ENCODE measurements around the gene OR8B3.

OR8B3 gene

DNA sequence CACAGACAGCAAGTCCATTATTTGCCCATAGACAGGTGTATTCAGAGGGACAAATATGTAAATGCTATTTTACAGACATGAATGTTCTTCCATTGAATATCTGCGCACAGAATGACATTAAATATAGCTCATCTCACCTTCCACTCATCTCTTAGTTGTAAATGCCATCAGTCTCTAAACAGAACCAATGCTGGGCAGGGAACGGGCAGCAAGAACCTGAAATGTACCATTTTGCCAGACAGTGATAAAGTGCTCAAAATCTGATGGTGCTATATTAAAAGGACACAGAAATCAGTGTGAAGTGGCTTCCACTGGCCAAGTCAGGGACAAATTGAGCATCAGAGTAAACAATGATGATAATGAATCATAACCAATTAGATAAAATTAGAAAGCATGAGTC lies 35.9 kb upstream of the OR8B3 start:
- H3K14ac ChIP-seq (ENCODE audit: low read length): no peak overlapping the region
- no peaks in the 10 kb centered on the region for H3K36me3 ChIP-seq (replicated peaks in 1 of 2; ENCODE audit: control insufficient read depth in 2 of 2, insufficient read depth in 2 of 2, low read length in 2 of 2)
- H3K4me1 ChIP-seq (ENCODE audit: control insufficient read depth in 2 of 2, insufficient read depth in 1 of 2, low read depth in 1 of 2, low read length in 2 of 2): no peaks in the 10 kb centered on the region
- no peak overlapping the region for H2BK15ac ChIP-seq (ENCODE audit: low read length)
- no peak overlapping the region for H2BK12ac ChIP-seq (ENCODE audit: low read length)
- H3K27me3 ChIP-seq (ENCODE audit: control insufficient read depth in 3 of 3, insufficient read depth in 3 of 3, low read depth in 1 of 3, low read length in 3 of 3): no peaks in the 10 kb centered on the region
- H3K4me2 ChIP-seq (ENCODE audit: insufficient read depth, low read length, poor library complexity, severe bottlenecking): no peak overlapping the region
- H4K8ac ChIP-seq (ENCODE audit: low read depth, low read length): no peak overlapping the region
- no peak overlapping the region for H2AK5ac ChIP-seq (ENCODE audit: low read depth, low read length)
- no peak overlapping the region for H3K18ac ChIP-seq (ENCODE audit: low read length)
- no peak overlapping the region for H4K91ac ChIP-seq (ENCODE audit: low read depth, low read length, poor library complexity)
- no peak for DNase-seq (ENCODE audit: low spot score)
- H3K4me3 ChIP-seq (ENCODE audit: low read length in 2 of 2): no peak overlapping the region
- H3K4ac ChIP-seq (ENCODE audit: low read length): no peak overlapping the region
- no peaks in the 10 kb centered on the region for H3K9me3 ChIP-seq (replicated peaks in 1 of 2; ENCODE audit: control insufficient read depth in 2 of 2, insufficient read depth in 1 of 2, low read depth in 1 of 2, low read length in 2 of 2)
- no peak overlapping the region for H2BK5ac ChIP-seq (ENCODE audit: low read length)
- H2BK120ac ChIP-seq (ENCODE audit: low read depth, low read length): no peak overlapping the region
- H3K23ac ChIP-seq (ENCODE audit: low read depth, low read length, poor library complexity): no peak overlapping the region
- H2AFZ ChIP-seq (ENCODE audit: low read length): no peak overlapping the region
- no peak overlapping the region for H3K27ac ChIP-seq (replicated peaks; ENCODE audit: low read length)
- H3K79me1 ChIP-seq (ENCODE audit: low read depth, low read length): no peaks in the 10 kb centered on the region
- no CpG with 5 or more reads among the region's 2 CpGs for WGBS, 2 donors (ENCODE audit: extremely low coverage in 2 of 2, insufficient read length in 2 of 2, insufficient replicate concordance in 1 of 2)
- no peak overlapping the region for H3K9ac ChIP-seq (ENCODE audit: low read depth, low read length, poor library complexity)

DNA sequence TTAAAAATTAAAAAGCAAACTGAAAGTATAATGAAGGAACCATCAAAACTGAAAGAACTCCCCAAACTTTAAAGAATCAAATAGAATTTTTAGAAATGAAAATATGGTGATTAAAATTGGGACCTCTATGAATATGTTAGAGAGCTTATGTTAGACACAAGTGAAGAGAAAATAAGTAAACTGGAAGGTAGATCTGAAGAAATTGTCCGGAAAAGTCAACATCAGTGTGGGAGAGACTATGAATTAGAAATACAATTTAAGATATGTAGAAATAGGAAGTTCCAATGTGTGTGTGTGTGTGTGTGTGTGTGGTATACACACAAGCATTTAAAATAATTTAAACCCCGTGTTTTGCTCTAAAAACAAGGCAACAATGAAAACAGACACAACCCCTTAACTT lies 30.8 kb upstream of the OR8B3 start:
- no peak overlapping the region for H3K4me3 ChIP-seq (ENCODE audit: low read length in 2 of 2)
- no peak for DNase-seq (ENCODE audit: low spot score)
- no CpG with 5 or more reads among the region's 2 CpGs for WGBS, 2 donors (ENCODE audit: extremely low coverage in 2 of 2, insufficient read length in 2 of 2, insufficient replicate concordance in 1 of 2)
- no peak overlapping the region for H3K4ac ChIP-seq (ENCODE audit: low read length)
- no peak overlapping the region for H2AK5ac ChIP-seq (ENCODE audit: low read depth, low read length)
- no peak overlapping the region for H2BK15ac ChIP-seq (ENCODE audit: low read length)
- H3K79me1 ChIP-seq (ENCODE audit: low read depth, low read length): no peaks in the 10 kb centered on the region
- H2AFZ ChIP-seq (ENCODE audit: low read length): no peak overlapping the region
- H3K27ac ChIP-seq (replicated peaks; ENCODE audit: low read length): no peak overlapping the region
- no peak overlapping the region for H3K9ac ChIP-seq (ENCODE audit: low read depth, low read length, poor library complexity)
- no peaks in the 10 kb centered on the region for H3K4me1 ChIP-seq (ENCODE audit: control insufficient read depth in 2 of 2, insufficient read depth in 1 of 2, low read depth in 1 of 2, low read length in 2 of 2)
- no peaks in the 10 kb centered on the region for H3K36me3 ChIP-seq (replicated peaks in 1 of 2; ENCODE audit: control insufficient read depth in 2 of 2, insufficient read depth in 2 of 2, low read length in 2 of 2)
- no peaks in the 10 kb centered on the region for H3K27me3 ChIP-seq (ENCODE audit: control insufficient read depth in 3 of 3, insufficient read depth in 3 of 3, low read depth in 1 of 3, low read length in 3 of 3)
- H3K9me3 ChIP-seq (replicated peaks in 1 of 2; ENCODE audit: control insufficient read depth in 2 of 2, insufficient read depth in 1 of 2, low read depth in 1 of 2, low read length in 2 of 2): no peaks in the 10 kb centered on the region
- no peak overlapping the region for H2BK5ac ChIP-seq (ENCODE audit: low read length)
- no peak overlapping the region for H3K14ac ChIP-seq (ENCODE audit: low read length)
- no peak overlapping the region for H4K8ac ChIP-seq (ENCODE audit: low read depth, low read length)
- no peak overlapping the region for H4K91ac ChIP-seq (ENCODE audit: low read depth, low read length, poor library complexity)
- H3K18ac ChIP-seq (ENCODE audit: low read length): no peak overlapping the region
- H2BK12ac ChIP-seq (ENCODE audit: low read length): no peak overlapping the region
- no peak overlapping the region for H2BK120ac ChIP-seq (ENCODE audit: low read depth, low read length)
- no peak overlapping the region for H3K23ac ChIP-seq (ENCODE audit: low read depth, low read length, poor library complexity)
- H3K4me2 ChIP-seq (ENCODE audit: insufficient read depth, low read length, poor library complexity, severe bottlenecking): no peak overlapping the region

DNA sequence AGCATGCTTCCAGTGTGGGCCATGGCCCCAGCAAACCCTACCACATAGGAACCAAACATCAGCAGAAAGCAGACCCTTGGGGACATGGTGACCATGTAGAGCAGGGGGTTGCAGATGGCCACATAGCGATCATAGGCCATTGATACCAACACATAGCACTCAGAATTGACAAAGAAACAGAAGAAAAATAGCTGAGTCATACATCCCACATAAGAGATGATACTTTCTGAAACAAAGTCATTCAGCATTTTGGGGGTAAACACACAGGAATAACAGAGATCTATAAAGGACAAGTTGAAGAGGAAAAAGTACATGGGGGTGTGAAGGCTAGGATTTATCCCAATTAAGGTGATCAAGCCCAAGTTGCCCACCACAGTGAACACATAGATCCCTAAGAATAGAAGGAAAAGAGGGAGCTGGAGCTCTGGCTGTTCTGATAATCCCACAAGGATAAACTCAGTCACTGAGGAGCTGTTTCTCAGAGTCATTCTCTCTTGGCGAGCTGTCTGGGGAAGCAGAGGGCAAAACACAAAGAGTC lies 25.6 kb upstream of the OR8B3 start, which contains the start of gene OR8B4:
OR8B4 (minus strand) TSS at position 488 of the 538 bp plus-strand sequence; CDS start at position 488, 0 bp downstream.
- Histone ChIP-seq H3K23ac (ENCODE audit: low read depth, low read length, poor library complexity) (no peak within 1 kb of the TSS), H2BK12ac (ENCODE audit: low read length) (no peak within 1 kb of the TSS), H3K9ac (ENCODE audit: low read depth, low read length, poor library complexity) (no peak within 1 kb of the TSS), H2BK15ac (ENCODE audit: low read length) (no peak within 1 kb of the TSS), H3K14ac (ENCODE audit: low read length) (no peak within 1 kb of the TSS), H3K9me3 (replicated peaks in 1 of 2; ENCODE audit: control insufficient read depth in 2 of 2, insufficient read depth in 1 of 2, low read depth in 1 of 2, low read length in 2 of 2) (no peaks in the 10 kb centered on the region), H3K4me2 (ENCODE audit: insufficient read depth, low read length, poor library complexity, severe bottlenecking) (no peak within 1 kb of the TSS), H2AFZ (ENCODE audit: low read length) (no peak within 1 kb of the TSS), H3K4me3 (ENCODE audit: low read length in 2 of 2) (peak within 1 kb of the TSS in 1 of 2 donors; percentile 50), H3K18ac (ENCODE audit: low read length) (no peak within 1 kb of the TSS), H3K27me3 (ENCODE audit: control insufficient read depth in 3 of 3, insufficient read depth in 3 of 3, low read depth in 1 of 3, low read length in 3 of 3) (no peaks in the 10 kb centered on the region), H3K4me1 (ENCODE audit: control insufficient read depth in 2 of 2, insufficient read depth in 1 of 2, low read depth in 1 of 2, low read length in 2 of 2) (no peaks in the 10 kb centered on the region), H4K8ac (ENCODE audit: low read depth, low read length) (no peak within 1 kb of the TSS), H2BK120ac (ENCODE audit: low read depth, low read length) (no peak within 1 kb of the TSS), H3K4ac (ENCODE audit: low read length) (no peak within 1 kb of the TSS), H3K27ac (replicated peaks; ENCODE audit: low read length) (no peak within 1 kb of the TSS), H3K36me3 (replicated peaks in 1 of 2; ENCODE audit: control insufficient read depth in 2 of 2, insufficient read depth in 2 of 2, low read length in 2 of 2) (no peaks in the 10 kb centered on the region), H4K91ac (ENCODE audit: low read depth, low read length, poor library complexity) (no peak within 1 kb of the TSS), H3K79me1 (ENCODE audit: low read depth, low read length) (no peaks in the 10 kb centered on the region), H2BK5ac (ENCODE audit: low read length) (no peak within 1 kb of the TSS), H2AK5ac (ENCODE audit: low read depth, low read length) (no peak within 1 kb of the TSS)
- WGBS, 2 donors (ENCODE audit: extremely low coverage in 2 of 2, insufficient read length in 2 of 2, insufficient replicate concordance in 1 of 2): no CpG with 5 or more reads among the region's 2 CpGs
- DNase-seq (ENCODE audit: low spot score): no peak

DNA sequence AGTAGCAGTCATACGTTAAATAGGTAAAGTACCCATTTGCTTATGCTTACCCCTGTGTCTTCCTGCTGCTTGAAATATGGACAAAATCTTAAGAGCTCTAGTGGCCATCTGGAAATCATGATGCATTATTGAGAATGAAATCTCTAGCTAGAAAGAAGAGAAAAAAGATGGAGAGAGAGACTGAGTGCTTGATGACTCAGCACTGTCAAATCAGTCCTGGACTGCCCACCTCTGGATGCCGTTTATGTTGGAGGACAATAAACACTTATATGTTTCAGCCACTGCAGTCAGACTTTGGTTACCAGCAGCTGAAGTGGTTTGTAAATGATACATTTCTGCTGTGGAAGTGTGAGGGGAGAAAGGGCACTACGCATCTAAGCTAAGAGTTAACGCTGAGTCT lies 22.2 kb upstream of the OR8B3 start:
- Histone ChIP-seq H3K23ac (ENCODE audit: low read depth, low read length, poor library complexity) (no peak overlapping the region), H3K4me2 (ENCODE audit: insufficient read depth, low read length, poor library complexity, severe bottlenecking) (no peak overlapping the region), H2BK12ac (ENCODE audit: low read length) (no peak overlapping the region), H3K36me3 (replicated peaks in 1 of 2; ENCODE audit: control insufficient read depth in 2 of 2, insufficient read depth in 2 of 2, low read length in 2 of 2) (no peaks in the 10 kb centered on the region), H2BK5ac (ENCODE audit: low read length) (no peak overlapping the region), H4K8ac (ENCODE audit: low read depth, low read length) (no peak overlapping the region), H3K27ac (replicated peaks; ENCODE audit: low read length) (no peak overlapping the region), H3K4me3 (ENCODE audit: low read length in 2 of 2) (no peak overlapping the region), H2BK15ac (ENCODE audit: low read length) (no peak overlapping the region), H2BK120ac (ENCODE audit: low read depth, low read length) (no peak overlapping the region), H3K9ac (ENCODE audit: low read depth, low read length, poor library complexity) (no peak overlapping the region), H3K79me1 (ENCODE audit: low read depth, low read length) (no peaks in the 10 kb centered on the region), H4K91ac (ENCODE audit: low read depth, low read length, poor library complexity) (no peak overlapping the region), H3K4ac (ENCODE audit: low read length) (no peak overlapping the region), H3K4me1 (ENCODE audit: control insufficient read depth in 2 of 2, insufficient read depth in 1 of 2, low read depth in 1 of 2, low read length in 2 of 2) (peaks cover 0 to 2% of the 10 kb centered on the region in 2 donors), H3K9me3 (replicated peaks in 1 of 2; ENCODE audit: control insufficient read depth in 2 of 2, insufficient read depth in 1 of 2, low read depth in 1 of 2, low read length in 2 of 2) (no peaks in the 10 kb centered on the region), H2AK5ac (ENCODE audit: low read depth, low read length) (no peak overlapping the region), H3K14ac (ENCODE audit: low read length) (no peak overlapping the region), H2AFZ (ENCODE audit: low read length) (no peak overlapping the region), H3K27me3 (ENCODE audit: control insufficient read depth in 3 of 3, insufficient read depth in 3 of 3, low read depth in 1 of 3, low read length in 3 of 3) (no peaks in the 10 kb centered on the region), H3K18ac (ENCODE audit: low read length) (no peak overlapping the region)
- DNase-seq (ENCODE audit: low spot score): no peak
- WGBS, 2 donors (ENCODE audit: extremely low coverage in 2 of 2, insufficient read length in 2 of 2, insufficient replicate concordance in 1 of 2): no CpG with 5 or more reads among the region's 4 CpGs
